GM12878 (cell line): ENCODE measurements around the gene GABBR2. TPM values are rescaled to one million over a fixed set of nuclear protein-coding genes. Genes with fewer than 3 reads are reported as not detected.

Experiments
- ATAC-seq: fragments of 200-7000 bp; cut with Tn5 transposase; 3 replicates; pipeline ENCODE4 v1.9.1; 2020; ENCODE audit warnings: mild to moderate bottlenecking, moderate library complexity
- BruUV-seq: library from RNA; stranded (reverse); fragments of 400-500 nt; replicated peaks from 2 replicates; lab custom pipeline; 2021; lab: Mats Ljungman, UMichigan
- CTCF ChIA-PET: fragments of 300-600 bp; sonication (Branson Sonifier 250); formaldehyde crosslinking; extraction: SDS; loops from one replicate; lab custom pipeline; 2021; ENCODE audit warnings: inconsistent platforms; lab: Yijun Ruan, JAX
- POLR2A ChIA-PET: fragments of 350-600 bp; formaldehyde crosslinking; extraction: SDS; loops from one replicate; lab custom pipeline; 2021; ENCODE audit warnings: inconsistent platforms; lab: Charles Lee
- RAD21 ChIA-PET: fragments of 300-600 bp; sonication (Branson Sonifier 250); formaldehyde crosslinking; loops from one replicate; lab custom pipeline; 2023; ENCODE audit warnings: antibody characterized with exemption; ENCODE audit not compliant: unreplicated experiment; lab: Charles Lee
- SMC1A ChIA-PET: fragments of 300-600 bp; sonication (Branson Sonifier 250); formaldehyde crosslinking; loops from one replicate; lab custom pipeline; 2023; ENCODE audit not compliant: unreplicated experiment, uncharacterized antibody; lab: Charles Lee
- DNase-seq: peaks from one replicate; pipeline ENCODE4 v3.0.0-alpha.2; 2011; ENCODE audit warnings: low read depth, low spot score
- FAIRE-seq: peaks from 3 replicates; lab custom pipeline; 2011; peaks lifted over from hg19 to GRCh38; lab: Jason Lieb, UNC
- H2AFZ ChIP-seq: 2 replicates; pipeline ENCODE4 v1.6.0; 2011; ENCODE audit warnings: low read depth, low read length, control low read depth; ENCODE audit not compliant: control insufficient read depth
- H3K27ac ChIP-seq: 2 replicates; pipeline ENCODE4 v1.5.1; 2011; ENCODE audit warnings: control low read depth; ENCODE audit not compliant: control insufficient read depth, insufficient read depth
- H3K27me3 ChIP-seq, 2 experiments: replicated peaks in 1 of 2; 2 replicates each; pipeline versions ENCODE4 v1.6.0 to v1.6.1; 2011; ENCODE audit warnings: low read length in 1 of 2; ENCODE audit not compliant: control insufficient read depth in 2 of 2, insufficient read depth in 2 of 2
- H3K36me3 ChIP-seq, 2 experiments: 2 replicates each; pipeline ENCODE4 v1.5.1; 2011; ENCODE audit warnings: low read length in 1 of 2; ENCODE audit not compliant: control insufficient read depth in 2 of 2, insufficient read depth in 2 of 2
- H3K4me1 ChIP-seq: 2 replicates; pipeline ENCODE4 v1.6.1; 2011; ENCODE audit warnings: mild to moderate bottlenecking, low read length, moderate library complexity, mixed read lengths; ENCODE audit not compliant: control insufficient read depth, insufficient read depth
- H3K4me2 ChIP-seq: 2 replicates; pipeline ENCODE4 v1.6.0; 2011; ENCODE audit warnings: control low read depth; ENCODE audit not compliant: control insufficient read depth, insufficient read depth
- H3K4me3 ChIP-seq: fragments of 200-600 bp; sonication (generic); 2 replicates; pipeline ENCODE4 v1.5.1; 2016
- H3K79me2 ChIP-seq: 2 replicates; pipeline ENCODE4 v1.6.0; 2011; ENCODE audit warnings: low read length; ENCODE audit not compliant: control insufficient read depth, insufficient read depth
- H3K9ac ChIP-seq: 2 replicates; pipeline ENCODE4 v1.8.0; 2011; ENCODE audit warnings: low read length, control low read depth, mixed read lengths; ENCODE audit not compliant: control insufficient read depth, insufficient read depth
- H3K9me3 ChIP-seq: replicated peaks from 3 replicates; pipeline ENCODE4 v1.5.1; 2011; ENCODE audit warnings: mild to moderate bottlenecking, low read length; ENCODE audit not compliant: control insufficient read depth, insufficient read depth
- H4K20me1 ChIP-seq: 2 replicates; pipeline ENCODE4 v1.6.0; 2011; ENCODE audit not compliant: control insufficient read depth, insufficient read depth
- CEBPB ChIP-seq, 2 experiments: fragments of 150-350 bp in 1 of 2; IDR thresholded peaks; 2 replicates each; pipeline ENCODE4 v1.6.1; 2012 to 2014; ENCODE audit warnings: low read depth in 2 of 2, low read length in 2 of 2, borderline replicate concordance in 1 of 2, inconsistent platforms in 1 of 2
- ETV6 ChIP-seq, 2 experiments: fragments of 450-650 bp in 1 of 2; IDR thresholded peaks in 1 of 2; conservative IDR thresholded peaks in 1 of 2; 2 replicates each; pipeline ENCODE4 v1.6.1; 2014; ENCODE audit warnings: antibody characterized with exemption in 1 of 2, borderline replicate concordance in 1 of 2, low read depth in 1 of 2, mild to moderate bottlenecking in 1 of 2, moderate library complexity in 1 of 2
- IKZF2 ChIP-seq, 2 experiments: fragments of 450-650 bp; IDR thresholded peaks; 2 replicates each; pipeline ENCODE4 v1.6.1; 2017; ENCODE audit warnings: mild to moderate bottlenecking in 2 of 2, moderate library complexity in 2 of 2
- JUND ChIP-seq: IDR thresholded peaks from 2 replicates; pipeline ENCODE4 v1.6.1; 2012; ENCODE audit warnings: low read depth, mild to moderate bottlenecking, low read length, improper control_type of control experiment, moderate library complexity
- NR2C2 ChIP-seq: IDR thresholded peaks from 2 replicates; pipeline ENCODE4 v1.6.1; 2011; ENCODE audit warnings: borderline replicate concordance, low read depth; ENCODE audit not compliant: control insufficient read depth, insufficient read length
- SIX5 ChIP-seq: IDR thresholded peaks from 2 replicates; pipeline ENCODE4 v1.6.1; 2011; ENCODE audit warnings: mild to moderate bottlenecking, low read depth, low read length, moderate library complexity; ENCODE audit not compliant: severe bottlenecking
- STAT1 ChIP-seq: fragments of 450-650 bp; conservative IDR thresholded peaks from 2 replicates; pipeline ENCODE4 v1.6.1; 2014; ENCODE audit warnings: antibody characterized with exemption, mild to moderate bottlenecking
- TBL1XR1 ChIP-seq: IDR thresholded peaks from 2 replicates; pipeline ENCODE4 v1.6.1; 2012; ENCODE audit warnings: low read depth, low read length, improper control_type of control experiment
- TCF7 ChIP-seq: IDR thresholded peaks from 2 replicates; pipeline ENCODE4 v1.6.1; 2014; ENCODE audit warnings: antibody characterized with exemption, borderline replicate concordance
- YBX1 ChIP-seq: fragments of 450-650 bp; IDR thresholded peaks from 2 replicates; pipeline ENCODE4 v1.6.1; 2016; ENCODE audit warnings: antibody characterized with exemption
- WGBS: methylation state at CpG from one replicate; pipeline ENCODE4 v1.1.6; 2016; ENCODE audit warnings: low lambda C conversion rate; ENCODE audit not compliant: insufficient replicate concordance, insufficient coverage; ENCODE audit errors: missing lambda C conversion rate; 5-methylcytosine and 5-hydroxymethylcytosine counted together
- in situ Hi-C: fragments of 300-500 bp; cut with MboI; formaldehyde crosslinking; loops from 9 replicates; pipeline ENCODE4 v1.14.3; 2018; ENCODE audit warnings: mixed read lengths
- intact Hi-C: fragments of 100-400 bp; cut with micrococcal nuclease; formaldehyde crosslinking; loops from one replicate; pipeline ENCODE4 v1.14.2; 2022; ENCODE audit not compliant: unreplicated experiment
- polyA plus RNA-seq, 11 experiments: library from polyadenylated mRNA; depleted of rRNA in 4 of 11; unstranded in 6 of 11; stranded (reverse) in 5 of 11; fragments of >200 nt; fragmentation: Nextera tagmentation in 4 of 11; fragmentation: Illumina TruSeq in 1 of 11; extraction: Ambion mirVana in 4 of 11; extraction: Trizol in 1 of 11; gene quantifications; 1 replicate in 1 of 11; 2 replicates in 10 of 11; pipeline versions ENCODE4 v1.2.1 to v1.2.3, GENCODE V29; 2011 to 2016; ENCODE audit warnings: inconsistent platforms in 2 of 11, missing spikeins in 2 of 11, low read depth in 1 of 11
- total RNA-seq, 4 experiments: library from RNA; depleted of rRNA in 3 of 4; stranded (reverse); fragments of >200 nt in 3 of 4; fragmentation: Illumina TruSeq in 1 of 4; extraction: Trizol in 1 of 4; gene quantifications; 2 replicates each; pipeline versions ENCODE4 v1.2.1 to v1.2.3, GENCODE V29; 2013 to 2021
- TF ChIP-seq, protein P1 (sequence below): fragments of 450-650 bp; IDR thresholded peaks from 2 replicates; pipeline ENCODE4 v1.6.1; 2016; ENCODE audit warnings: mild to moderate bottlenecking
- TF ChIP-seq, protein P2 (sequence below): IDR thresholded peaks from 2 replicates; pipeline ENCODE4 v1.6.1; 2011; ENCODE audit warnings: low read depth, low read length, improper control_type of control experiment, borderline replicate concordance
- TF ChIP-seq, protein P3 (sequence below): fragments of 450-650 bp; IDR thresholded peaks from 2 replicates; pipeline ENCODE4 v1.6.1; 2017; ENCODE audit warnings: mild to moderate bottlenecking, low read depth, inconsistent platforms; ENCODE audit not compliant: poor library complexity, severe bottlenecking

Gene GABBR2
- total and polyA plus RNA-seq, 10 of the 15 experiments (the other 5 are each of a cell fraction or from before 2014, with no cell fraction given): 0.02 to 2.2 (median 0.06) TPM; not detected in 2

DNA sequence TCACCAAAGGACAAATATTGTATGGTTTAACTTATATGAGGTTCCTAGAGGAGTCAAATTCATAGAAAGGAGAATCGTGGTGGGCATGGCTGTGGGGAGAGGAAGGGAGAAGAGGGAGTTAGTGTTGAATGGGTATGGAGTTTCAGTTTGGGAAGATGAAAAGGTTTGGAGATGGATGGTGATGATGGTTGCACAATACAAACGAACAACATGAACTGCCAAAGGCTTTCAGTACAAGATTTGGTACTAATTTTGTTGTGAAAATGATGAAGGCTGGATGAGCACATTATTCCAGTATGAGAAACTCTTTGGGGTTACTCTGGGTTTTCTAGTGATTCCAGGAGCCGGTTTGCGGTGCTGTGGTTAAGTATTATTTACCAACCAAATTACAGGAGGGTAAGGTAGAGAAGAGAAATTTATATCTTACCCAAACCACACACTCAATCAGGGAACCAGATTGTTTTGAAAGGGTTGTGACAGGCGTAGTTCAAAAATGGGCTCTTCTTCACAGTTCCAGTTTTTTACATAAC is 341.3 kb downstream of the GABBR2 start:
- TF ChIP-seq ETV6 (conservative IDR thresholded peaks at IDR 0.05 in 1 of 2, IDR thresholded peaks at IDR 0.05 in 1 of 2; ENCODE audit: borderline replicate concordance in 1 of 2, low read depth in 1 of 2) (no peak), JUND (no peak), TBL1XR1 (no peak)
- TF ChIP-seq, protein P1, sequence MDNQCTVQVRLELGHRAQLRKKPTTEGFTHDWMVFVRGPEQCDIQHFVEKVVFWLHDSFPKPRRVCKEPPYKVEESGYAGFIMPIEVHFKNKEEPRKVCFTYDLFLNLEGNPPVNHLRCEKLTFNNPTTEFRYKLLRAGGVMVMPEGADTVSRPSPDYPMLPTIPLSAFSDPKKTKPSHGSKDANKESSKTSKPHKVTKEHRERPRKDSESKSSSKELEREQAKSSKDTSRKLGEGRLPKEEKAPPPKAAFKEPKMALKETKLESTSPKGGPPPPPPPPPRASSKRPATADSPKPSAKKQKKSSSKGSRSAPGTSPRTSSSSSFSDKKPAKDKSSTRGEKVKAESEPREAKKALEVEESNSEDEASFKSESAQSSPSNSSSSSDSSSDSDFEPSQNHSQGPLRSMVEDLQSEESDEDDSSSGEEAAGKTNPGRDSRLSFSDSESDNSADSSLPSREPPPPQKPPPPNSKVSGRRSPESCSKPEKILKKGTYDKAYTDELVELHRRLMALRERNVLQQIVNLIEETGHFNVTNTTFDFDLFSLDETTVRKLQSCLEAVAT: no peak
- RAD21 ChIA-PET: no interaction called here
- intact Hi-C loops (no loop called here), in situ Hi-C loops (no loop called here)
- H3K36me3 ChIP-seq: no peaks in the 10 kb centered on the region
- no peaks in the 10 kb centered on the region for H3K4me1 ChIP-seq
- POLR2A ChIA-PET: no interaction called here
- H4K20me1 ChIP-seq: no peaks in the 10 kb centered on the region
- no peaks in the 10 kb centered on the region; a peak in 1 of 4 replicates for H3K27me3 ChIP-seq
- ATAC-seq (no peak), DNase-seq (no peak), FAIRE-seq (no peak)
- H3K79me2 ChIP-seq: no peaks in the 10 kb centered on the region
- no peak overlapping the region for H3K4me2 ChIP-seq
- no peak overlapping the region for H2AFZ ChIP-seq
- peaks cover 1% of the 10 kb centered on the region for H3K9me3 ChIP-seq
- H3K27ac ChIP-seq: no peak overlapping the region
- no peak overlapping the region for H3K4me3 ChIP-seq
- CTCF ChIA-PET: no interaction called here
- no TSS peak for BruUV-seq
- no peak overlapping the region for H3K9ac ChIP-seq
- SMC1A ChIA-PET: no interaction called here
- 49% methylated on average over 5 of the region's 5 CpGs for WGBS

DNA sequence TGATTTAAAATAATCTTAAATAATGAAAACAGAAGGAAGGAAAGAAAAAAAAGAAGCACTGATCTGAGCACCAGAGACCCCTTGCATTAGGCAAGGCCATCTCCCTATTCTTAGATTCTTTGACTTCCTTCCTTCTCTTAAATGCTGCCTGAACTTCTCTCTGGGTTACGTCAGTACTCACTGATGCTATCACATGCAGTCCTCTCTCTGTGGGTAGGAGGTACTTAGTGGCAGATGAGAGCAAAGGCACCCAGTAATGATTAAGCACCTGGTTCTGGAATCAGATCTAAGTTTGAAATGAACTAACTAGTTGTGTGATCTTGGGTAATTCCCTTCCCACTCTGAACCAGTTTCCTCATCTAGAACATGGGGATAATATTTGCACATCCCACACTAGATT is 343.0 kb downstream of the GABBR2 start:
- H3K79me2 ChIP-seq: no peaks in the 10 kb centered on the region
- H3K4me3 ChIP-seq: no peak overlapping the region
- FAIRE-seq: no peak
- H3K36me3 ChIP-seq: no peaks in the 10 kb centered on the region
- ChIA-PET SMC1A (no interaction called here), RAD21 (no interaction called here), POLR2A (no interaction called here), CTCF (no interaction called here)
- in situ Hi-C loops (no loop called here), intact Hi-C loops (no loop called here)
- peaks cover 0 to 2% of the 10 kb centered on the region in 2 experiments; a peak in 3 of 4 replicates for H3K27me3 ChIP-seq
- no peak overlapping the region for H3K27ac ChIP-seq
- no peak for DNase-seq
- no peaks in the 10 kb centered on the region for H3K4me1 ChIP-seq
- H3K9ac ChIP-seq: no peak overlapping the region
- no peak overlapping the region for H2AFZ ChIP-seq
- no peaks in the 10 kb centered on the region for H4K20me1 ChIP-seq
- WGBS: 27% methylated on average over 1 of the region's 1 CpG
- BruUV-seq: no TSS peak
- peaks cover 1% of the 10 kb centered on the region for H3K9me3 ChIP-seq
- no peak for ATAC-seq
- no peak overlapping the region for H3K4me2 ChIP-seq
- TF ChIP-seq CEBPB (IDR thresholded peaks at IDR 0.05; ENCODE audit: borderline replicate concordance in 1 of 2, low read depth in 2 of 2, low read length in 2 of 2) (no peak), NR2C2 (no peak), TBL1XR1 (no peak), YBX1 (no peak), TCF7 (no peak), STAT1 (no peak), SIX5 (no peak), IKZF2 (IDR thresholded peaks at IDR 0.05) (no peak)
- TF ChIP-seq, protein P2, sequence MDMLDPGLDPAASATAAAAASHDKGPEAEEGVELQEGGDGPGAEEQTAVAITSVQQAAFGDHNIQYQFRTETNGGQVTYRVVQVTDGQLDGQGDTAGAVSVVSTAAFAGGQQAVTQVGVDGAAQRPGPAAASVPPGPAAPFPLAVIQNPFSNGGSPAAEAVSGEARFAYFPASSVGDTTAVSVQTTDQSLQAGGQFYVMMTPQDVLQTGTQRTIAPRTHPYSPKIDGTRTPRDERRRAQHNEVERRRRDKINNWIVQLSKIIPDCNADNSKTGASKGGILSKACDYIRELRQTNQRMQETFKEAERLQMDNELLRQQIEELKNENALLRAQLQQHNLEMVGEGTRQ: no peak
- TF ChIP-seq, protein P3, sequence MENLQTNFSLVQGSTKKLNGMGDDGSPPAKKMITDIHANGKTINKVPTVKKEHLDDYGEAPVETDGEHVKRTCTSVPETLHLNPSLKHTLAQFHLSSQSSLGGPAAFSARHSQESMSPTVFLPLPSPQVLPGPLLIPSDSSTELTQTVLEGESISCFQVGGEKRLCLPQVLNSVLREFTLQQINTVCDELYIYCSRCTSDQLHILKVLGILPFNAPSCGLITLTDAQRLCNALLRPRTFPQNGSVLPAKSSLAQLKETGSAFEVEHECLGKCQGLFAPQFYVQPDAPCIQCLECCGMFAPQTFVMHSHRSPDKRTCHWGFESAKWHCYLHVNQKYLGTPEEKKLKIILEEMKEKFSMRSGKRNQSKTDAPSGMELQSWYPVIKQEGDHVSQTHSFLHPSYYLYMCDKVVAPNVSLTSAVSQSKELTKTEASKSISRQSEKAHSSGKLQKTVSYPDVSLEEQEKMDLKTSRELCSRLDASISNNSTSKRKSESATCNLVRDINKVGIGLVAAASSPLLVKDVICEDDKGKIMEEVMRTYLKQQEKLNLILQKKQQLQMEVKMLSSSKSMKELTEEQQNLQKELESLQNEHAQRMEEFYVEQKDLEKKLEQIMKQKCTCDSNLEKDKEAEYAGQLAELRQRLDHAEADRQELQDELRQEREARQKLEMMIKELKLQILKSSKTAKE: no peak
